ENCODE data around the gene ZNF664.
A peak's percentile ranks its signal among the peaks of the same experiment; 100 is the strongest.

- peak; percentile 58 to 68 (median 64) for TF ChIP-seq CTCF (IDR thresholded peaks at IDR 0.05)
- TF ChIP-seq POLR2A (IDR thresholded peaks at IDR 0.05) = no peak
Observed at GRCh38 chr12:124053851-124054250, 80.8 kb downstream of the ZNF664 start.
